ENCODE measurements around the gene GAS2L2.

- TF ChIP-seq CTCF (conservative IDR thresholded peaks at IDR 0.05 in 1 of 2, IDR thresholded peaks at IDR 0.05 in 1 of 2; ENCODE audit: extremely low read depth in 1 of 2, insufficient read depth in 1 of 2, low read depth in 1 of 2, low read length in 2 of 2) (peak in 1 of 2 donors; percentile 47), EZH2 (IDR thresholded peaks at IDR 0.05; ENCODE audit: borderline replicate concordance, low read length) (no peak)
Measured at GRCh38 chr17:35769895-35770486, 17.0 kb upstream of the GAS2L2 start.
